Muscle layer of colon (tissue), 2 donors: Measurements from ENCODE around the gene LRRC8D.

ENCODE experiments used
- H3K27ac ChIP-seq: one replicate; pipeline ENCODE4 v1.7.0; 2013; ENCODE audit warnings: low read depth, mild to moderate bottlenecking, low read length, moderate library complexity
- H3K27me3 ChIP-seq, 2 donors: one replicate each; pipeline ENCODE4 v1.7.0; 2013; ENCODE audit warnings: low read length in 2 of 2, mild to moderate bottlenecking in 2 of 2; ENCODE audit not compliant: insufficient read depth in 2 of 2, control insufficient read depth in 1 of 2
- H3K36me3 ChIP-seq: one replicate; pipeline ENCODE4 v1.7.0; 2013; ENCODE audit warnings: mild to moderate bottlenecking, low read length; ENCODE audit not compliant: insufficient read depth
- H3K4me1 ChIP-seq: one replicate; pipeline ENCODE4 v1.7.0; 2013; ENCODE audit warnings: mild to moderate bottlenecking, low read length; ENCODE audit not compliant: insufficient read depth
- H3K4me3 ChIP-seq, 2 donors: one replicate each; pipeline ENCODE4 v1.7.0; 2013; ENCODE audit warnings: low read length in 2 of 2, low read depth in 1 of 2, mild to moderate bottlenecking in 1 of 2, moderate library complexity in 1 of 2
- H3K9ac ChIP-seq: one replicate; pipeline ENCODE4 v1.7.0; 2013; ENCODE audit warnings: low read length
- H3K9me3 ChIP-seq: one replicate; pipeline ENCODE4 v1.7.0; 2013; ENCODE audit warnings: mild to moderate bottlenecking, low read length
- donor health status: abdominal sarcoma.
- donor health status: Adenocarcinoma of cecum.

Gene LRRC8D

DNA sequence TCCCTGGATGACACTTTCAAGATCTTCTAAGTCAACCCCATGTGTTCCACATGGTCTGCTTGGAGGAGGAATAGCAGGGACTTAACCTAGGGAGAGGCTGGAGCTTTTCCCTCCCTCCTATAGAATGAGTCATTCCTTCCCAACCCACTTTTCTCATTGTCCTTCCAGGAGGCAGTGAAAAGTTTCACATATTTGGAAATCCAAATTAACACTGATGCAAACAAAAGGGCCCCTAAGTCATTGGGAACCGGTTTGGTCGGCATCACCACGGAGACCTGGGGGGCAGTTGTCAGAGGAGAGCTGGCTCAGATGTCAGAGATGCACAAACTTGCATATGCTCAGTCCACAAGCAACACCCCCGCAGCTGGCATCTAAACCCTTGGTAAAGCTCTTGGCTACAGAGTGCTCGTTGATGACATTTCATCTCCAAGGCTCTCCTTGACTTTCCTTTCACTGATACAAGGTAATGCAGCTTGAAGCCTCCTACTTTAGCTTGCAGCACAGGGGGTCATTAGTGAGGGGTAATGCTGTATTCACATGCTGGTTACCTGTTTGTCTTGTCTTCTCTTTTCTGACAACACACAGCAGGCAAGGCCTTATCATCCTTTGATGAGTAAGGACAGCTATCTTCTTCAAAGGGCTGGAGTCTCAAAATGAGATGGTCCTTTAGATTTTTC, 12.3 kb upstream of the LRRC8D start:
- Histone ChIP-seq H3K27me3 (no peaks in the 10 kb centered on the region), H3K27ac (no peak overlapping the region), H3K4me3 (no peak overlapping the region), H3K36me3 (no peaks in the 10 kb centered on the region), H3K9ac (no peak overlapping the region), H3K9me3 (no peaks in the 10 kb centered on the region), H3K4me1 (peaks cover 39% of the 10 kb centered on the region)

GRCh38 chr1:89809556-89809955, 11.3 kb upstream of the LRRC8D start:
- Histone ChIP-seq H3K4me1 (peaks cover 39% of the 10 kb centered on the region), H3K36me3 (no peaks in the 10 kb centered on the region), H3K9me3 (no peaks in the 10 kb centered on the region), H3K27me3 (no peaks in the 10 kb centered on the region), H3K27ac (no peak overlapping the region), H3K9ac (no peak overlapping the region), H3K4me3 (no peak overlapping the region)

DNA sequence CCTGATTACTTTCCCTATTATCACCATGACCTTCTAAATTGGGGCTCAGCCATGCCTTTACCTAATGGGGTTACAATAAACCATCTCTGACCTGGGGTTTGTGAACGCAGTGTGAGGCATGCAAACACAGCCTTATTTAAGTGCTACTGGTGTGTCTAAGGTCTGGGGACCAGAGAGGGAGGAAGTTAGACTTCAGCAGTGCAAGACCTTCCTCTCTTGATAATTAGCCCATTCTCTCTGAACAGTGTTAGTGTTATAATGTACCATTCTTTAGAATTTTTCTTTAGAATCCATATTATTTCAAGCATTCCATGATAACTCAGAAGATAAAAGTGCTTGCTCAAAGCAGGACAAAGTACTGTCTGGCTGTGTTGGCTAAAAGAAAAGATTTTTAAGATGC, 10.5 kb upstream of the LRRC8D start:
- no peaks in the 10 kb centered on the region for H3K9me3 ChIP-seq

DNA sequence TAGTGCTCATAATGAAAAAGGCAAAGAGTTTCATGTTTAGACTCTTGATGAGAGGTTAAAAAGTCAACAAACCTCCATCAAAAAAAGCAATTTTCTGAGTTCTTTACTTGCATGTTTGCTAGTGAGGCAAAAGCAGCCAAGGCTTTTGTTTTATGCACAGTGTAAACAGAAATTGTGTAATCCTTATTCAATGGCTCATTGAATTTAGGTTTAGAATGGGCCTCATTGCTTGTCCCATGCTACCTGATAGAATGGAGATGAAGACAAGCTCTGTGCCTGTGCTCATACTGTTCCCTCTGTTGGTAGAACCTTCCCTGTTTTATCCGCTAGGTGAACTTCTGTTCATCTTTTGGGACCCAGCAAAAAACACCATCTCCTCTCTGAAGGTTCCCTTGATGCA, 10.0 kb upstream of the LRRC8D start:
- no peaks in the 10 kb centered on the region for H3K36me3 ChIP-seq
- peaks cover 39% of the 10 kb centered on the region for H3K4me1 ChIP-seq
- H3K27me3 ChIP-seq, result no peaks in the 10 kb centered on the region
- H3K4me3 ChIP-seq, result no peak overlapping the region
- H3K27ac ChIP-seq, result no peak overlapping the region
- H3K9me3 ChIP-seq, result no peaks in the 10 kb centered on the region
- no peak overlapping the region for H3K9ac ChIP-seq

More for the DNA sequence above, 10.5 kb upstream of the LRRC8D start:
- Histone ChIP-seq H3K9ac (no peak overlapping the region), H3K4me1 (peaks cover 39% of the 10 kb centered on the region), H3K27ac (no peak overlapping the region), H3K27me3 (no peaks in the 10 kb centered on the region), H3K36me3 (no peaks in the 10 kb centered on the region), H3K4me3 (no peak overlapping the region)

DNA sequence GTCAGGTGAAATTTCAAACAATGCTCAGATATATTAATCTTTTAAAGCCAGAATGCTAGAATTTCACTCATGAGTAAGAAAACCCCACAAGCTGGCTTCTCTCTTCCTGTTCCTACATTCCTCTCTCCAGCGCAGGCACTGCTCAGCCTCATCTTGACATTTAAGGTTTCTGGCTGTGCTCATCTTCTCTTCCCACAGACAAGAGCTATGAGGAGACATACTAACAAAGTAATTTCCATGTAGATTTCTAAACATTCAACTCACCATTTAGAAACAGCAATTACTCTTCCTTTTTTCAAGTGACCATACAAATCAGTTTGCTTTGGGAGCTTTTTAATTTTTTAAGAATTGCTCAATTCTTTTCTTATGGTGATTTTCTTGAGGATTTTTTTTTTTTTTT, 7.8 kb upstream of the LRRC8D start:
- no peak overlapping the region for H3K9ac ChIP-seq
- no peaks in the 10 kb centered on the region for H3K36me3 ChIP-seq
- H3K4me1 ChIP-seq, result peaks cover 39% of the 10 kb centered on the region
- H3K27ac ChIP-seq, result peak overlapping the region; percentile 61
- no peaks in the 10 kb centered on the region for H3K27me3 ChIP-seq
- H3K9me3 ChIP-seq, result no peaks in the 10 kb centered on the region
- peak overlapping the region in 1 of 2 donors; percentile 14 for H3K4me3 ChIP-seq

DNA sequence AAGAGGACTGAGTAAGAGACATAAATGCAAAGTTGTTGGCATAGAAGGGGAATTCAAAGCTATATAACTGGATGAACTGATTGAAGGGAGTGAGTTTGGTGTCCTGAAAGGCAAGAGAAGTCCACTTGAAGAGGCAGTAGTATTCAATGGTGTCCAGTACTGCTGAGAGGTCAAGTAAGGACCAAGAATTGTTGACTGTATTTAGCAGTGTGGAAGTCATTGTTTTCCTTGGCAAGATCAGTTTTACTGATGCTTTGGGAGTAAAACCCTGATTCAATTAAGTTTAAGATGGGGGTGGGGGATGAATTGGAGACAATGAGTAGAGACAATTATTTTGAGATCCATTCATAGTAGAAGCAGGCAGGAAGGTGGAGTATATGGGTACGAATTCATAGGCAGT, 5.8 kb upstream of the LRRC8D start:
- Histone ChIP-seq H3K36me3 (no peaks in the 10 kb centered on the region), H3K27me3 (no peaks in the 10 kb centered on the region), H3K9me3 (no peaks in the 10 kb centered on the region), H3K4me1 (peaks cover 24% of the 10 kb centered on the region), H3K27ac (no peak overlapping the region), H3K9ac (no peak overlapping the region), H3K4me3 (no peak overlapping the region)

GRCh38 chr1:89815611-89816010, 5.2 kb upstream of the LRRC8D start:
- Histone ChIP-seq H3K4me1 (peaks cover 24% of the 10 kb centered on the region), H3K9ac (no peak overlapping the region), H3K9me3 (no peaks in the 10 kb centered on the region), H3K27ac (no peak overlapping the region), H3K36me3 (no peaks in the 10 kb centered on the region), H3K4me3 (no peak overlapping the region), H3K27me3 (no peaks in the 10 kb centered on the region)

DNA sequence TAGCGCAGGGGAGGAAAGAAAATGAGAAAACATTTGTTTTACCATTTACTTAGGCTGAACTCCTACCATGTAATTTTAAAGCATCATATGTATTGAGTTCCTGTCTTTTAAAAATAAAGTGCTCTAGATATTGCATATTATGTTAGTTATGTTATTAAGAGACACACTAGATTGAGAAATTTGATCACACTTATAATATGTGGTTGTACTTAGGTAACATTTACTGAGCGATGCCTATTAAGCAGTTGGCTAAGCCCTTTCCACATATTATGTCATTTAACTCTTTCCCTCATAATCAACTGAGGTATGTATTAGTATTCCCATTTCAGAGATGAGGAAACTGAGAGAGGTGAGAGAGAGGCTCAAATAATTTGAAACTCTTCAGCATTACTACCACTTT, 4.5 kb upstream of the LRRC8D start:
- Histone ChIP-seq H3K27ac (no peak overlapping the region), H3K4me1 (peaks cover 20% of the 10 kb centered on the region), H3K36me3 (no peaks in the 10 kb centered on the region), H3K9me3 (no peaks in the 10 kb centered on the region), H3K9ac (no peak overlapping the region), H3K27me3 (no peaks in the 10 kb centered on the region), H3K4me3 (no peak overlapping the region)

DNA sequence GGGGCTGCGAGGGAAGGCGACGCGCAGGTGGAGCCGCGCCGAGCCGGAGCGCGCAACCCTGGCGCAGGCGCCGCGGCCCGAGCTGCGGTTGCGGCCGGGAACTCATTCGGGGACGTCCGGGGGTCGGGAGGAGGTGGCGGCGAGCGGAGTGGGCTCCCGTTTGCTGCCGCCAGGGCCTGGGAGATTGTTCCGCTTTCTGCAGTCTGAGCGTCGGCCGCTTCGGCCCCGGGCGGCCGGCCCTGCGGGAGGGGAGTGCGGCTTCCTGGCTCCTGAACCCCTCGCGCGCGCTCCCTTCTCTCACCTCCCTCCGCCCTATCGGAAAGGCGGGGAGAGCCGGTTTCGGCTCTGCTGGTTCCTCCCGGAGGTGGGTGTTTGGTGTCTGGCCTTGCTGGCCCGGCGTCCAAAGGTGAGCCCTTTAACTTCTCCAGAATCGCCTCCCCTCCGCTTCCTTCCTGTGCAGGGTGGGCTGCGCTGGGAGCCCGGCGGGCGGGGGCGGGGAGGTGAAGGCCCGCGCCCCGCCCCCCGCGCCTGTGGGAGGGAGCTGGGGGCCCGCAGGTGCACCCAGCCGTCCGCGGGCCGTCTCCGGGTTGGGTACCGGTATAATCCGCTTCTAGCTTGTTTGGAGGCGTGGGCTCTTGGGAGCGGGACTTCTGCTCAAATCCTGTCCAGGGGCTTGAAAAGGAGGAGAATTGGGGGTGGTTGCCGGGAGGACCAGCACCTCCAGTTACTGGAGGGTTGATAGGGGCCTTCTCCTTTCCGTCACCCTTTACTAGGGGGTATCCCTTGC, 683 bp downstream of the LRRC8D start:
- Histone ChIP-seq H3K4me3 (peak overlapping the region; percentile 74 to 77), H3K9me3 (no peaks in the 10 kb centered on the region), H3K4me1 (peaks cover 16% of the 10 kb centered on the region), H3K27me3 (no peaks in the 10 kb centered on the region), H3K27ac (peak overlapping the region; percentile 50), H3K9ac (peak overlapping the region; percentile 21), H3K36me3 (no peaks in the 10 kb centered on the region)

DNA sequence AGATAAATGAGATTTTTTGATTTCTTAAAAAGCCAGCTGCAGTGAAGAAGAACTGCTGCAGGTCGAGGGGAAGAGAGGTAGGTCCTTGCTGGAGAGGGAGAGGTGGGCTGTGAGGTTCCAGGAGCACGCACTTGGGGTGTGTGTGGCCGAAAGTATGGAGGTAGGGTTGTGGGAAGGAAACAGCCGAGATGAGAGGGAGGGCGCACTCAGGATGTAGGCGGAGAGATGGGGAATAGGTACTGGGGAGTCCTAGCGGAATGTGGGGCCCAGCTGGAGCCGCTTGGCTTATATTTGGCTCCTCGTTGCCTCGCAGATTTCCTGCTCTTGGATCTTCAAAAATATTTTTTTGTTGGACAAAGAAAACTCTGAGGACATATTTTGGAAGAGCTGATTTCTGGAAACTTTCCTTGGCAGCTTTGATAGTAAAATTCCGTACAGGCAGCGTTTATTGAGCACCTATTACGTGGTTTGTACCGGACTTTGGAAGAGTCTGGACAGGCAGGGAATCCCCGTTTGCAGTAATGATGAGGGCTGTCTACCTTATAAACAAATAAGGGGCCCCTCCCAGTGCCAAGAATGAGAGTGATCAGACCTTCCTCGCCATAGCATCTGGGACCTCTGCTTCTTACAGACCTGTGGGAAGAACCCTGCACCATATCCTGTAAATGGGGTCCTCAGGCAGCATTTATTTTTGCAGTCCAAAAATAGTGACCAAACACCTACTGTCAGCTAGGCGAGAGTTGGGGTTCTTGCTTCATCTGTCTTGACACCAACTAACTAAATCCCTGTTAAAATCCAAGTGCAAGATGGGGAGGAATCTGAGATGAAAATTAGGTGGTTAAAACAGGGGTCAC, 1.5 kb downstream of the LRRC8D start:
- Histone ChIP-seq H3K27me3 (no peaks in the 10 kb centered on the region), H3K4me1 (peaks cover 16% of the 10 kb centered on the region), H3K9ac (no peak overlapping the region), H3K4me3 (peak overlapping the region in 1 of 2 donors; percentile 77), H3K9me3 (no peaks in the 10 kb centered on the region), H3K36me3 (no peaks in the 10 kb centered on the region), H3K27ac (no peak overlapping the region)

GRCh38 chr1:89822999-89823628, 2.3 kb downstream of the LRRC8D start:
- H3K27ac ChIP-seq, result no peak overlapping the region
- no peak overlapping the region for H3K9ac ChIP-seq
- H3K4me1 ChIP-seq, result peaks cover 16% of the 10 kb centered on the region
- H3K9me3 ChIP-seq, result no peaks in the 10 kb centered on the region
- no peaks in the 10 kb centered on the region for H3K36me3 ChIP-seq
- H3K4me3 ChIP-seq, result no peak overlapping the region
- no peaks in the 10 kb centered on the region for H3K27me3 ChIP-seq
